Measurements from ENCODE around the gene GIPC2.

The GIPC2 gene

DNA sequence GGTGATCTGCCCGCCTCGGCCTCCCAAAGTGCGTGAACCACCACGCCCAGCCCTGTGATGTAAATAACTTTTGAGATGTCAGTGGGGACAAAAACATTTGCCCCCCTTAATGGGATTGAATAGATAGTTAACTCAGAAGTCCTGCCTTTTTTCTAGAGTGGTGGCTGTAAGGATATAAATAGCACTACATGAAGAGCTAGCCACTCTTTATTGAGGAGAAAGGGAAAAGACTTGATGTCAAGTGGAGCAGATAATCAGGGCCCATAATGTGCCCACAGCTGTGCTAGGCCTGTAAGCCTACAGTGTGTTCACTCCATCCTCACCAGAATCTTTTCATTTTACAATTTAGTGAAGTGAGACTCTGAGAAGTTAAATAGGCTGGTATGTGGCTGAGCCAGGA lies 3.6 kb downstream of the GIPC2 start:
- Histone ChIP-seq H3F3A (ENCODE audit: control insufficient read depth, insufficient read depth) (no peaks in the 10 kb centered on the region), H3K4me1 (ENCODE audit: control insufficient read depth, low read length) (no peaks in the 10 kb centered on the region), H3K36me3 (ENCODE audit: control insufficient read depth, low read length) (no peaks in the 10 kb centered on the region), H3K4me2 (ENCODE audit: low read length) (no peak overlapping the region), H3K4me3 (ENCODE audit: low read length) (no peak overlapping the region), H3K27me3 (ENCODE audit: control insufficient read depth, low read length) (peaks cover 28% of the 10 kb centered on the region), H3K27ac (ENCODE audit: low read depth, low read length) (no peak overlapping the region), H4K20me1 (ENCODE audit: control insufficient read depth, insufficient read depth, low read depth, low read length) (no peaks in the 10 kb centered on the region), H3K9me3 (ENCODE audit: control insufficient read depth, insufficient read depth, low read length) (no peaks in the 10 kb centered on the region), H3K79me2 (ENCODE audit: control insufficient read depth, low read length) (no peaks in the 10 kb centered on the region), H3K9me2 (replicated peaks; ENCODE audit: control insufficient read depth, low read length) (no peaks in the 10 kb centered on the region)
- TF ChIP-seq, protein P1, sequence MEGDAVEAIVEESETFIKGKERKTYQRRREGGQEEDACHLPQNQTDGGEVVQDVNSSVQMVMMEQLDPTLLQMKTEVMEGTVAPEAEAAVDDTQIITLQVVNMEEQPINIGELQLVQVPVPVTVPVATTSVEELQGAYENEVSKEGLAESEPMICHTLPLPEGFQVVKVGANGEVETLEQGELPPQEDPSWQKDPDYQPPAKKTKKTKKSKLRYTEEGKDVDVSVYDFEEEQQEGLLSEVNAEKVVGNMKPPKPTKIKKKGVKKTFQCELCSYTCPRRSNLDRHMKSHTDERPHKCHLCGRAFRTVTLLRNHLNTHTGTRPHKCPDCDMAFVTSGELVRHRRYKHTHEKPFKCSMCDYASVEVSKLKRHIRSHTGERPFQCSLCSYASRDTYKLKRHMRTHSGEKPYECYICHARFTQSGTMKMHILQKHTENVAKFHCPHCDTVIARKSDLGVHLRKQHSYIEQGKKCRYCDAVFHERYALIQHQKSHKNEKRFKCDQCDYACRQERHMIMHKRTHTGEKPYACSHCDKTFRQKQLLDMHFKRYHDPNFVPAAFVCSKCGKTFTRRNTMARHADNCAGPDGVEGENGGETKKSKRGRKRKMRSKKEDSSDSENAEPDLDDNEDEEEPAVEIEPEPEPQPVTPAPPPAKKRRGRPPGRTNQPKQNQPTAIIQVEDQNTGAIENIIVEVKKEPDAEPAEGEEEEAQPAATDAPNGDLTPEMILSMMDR (IDR thresholded peaks at IDR 0.05; ENCODE audit: low read depth, low read length, poor library complexity, severe bottlenecking) = no peak

DNA sequence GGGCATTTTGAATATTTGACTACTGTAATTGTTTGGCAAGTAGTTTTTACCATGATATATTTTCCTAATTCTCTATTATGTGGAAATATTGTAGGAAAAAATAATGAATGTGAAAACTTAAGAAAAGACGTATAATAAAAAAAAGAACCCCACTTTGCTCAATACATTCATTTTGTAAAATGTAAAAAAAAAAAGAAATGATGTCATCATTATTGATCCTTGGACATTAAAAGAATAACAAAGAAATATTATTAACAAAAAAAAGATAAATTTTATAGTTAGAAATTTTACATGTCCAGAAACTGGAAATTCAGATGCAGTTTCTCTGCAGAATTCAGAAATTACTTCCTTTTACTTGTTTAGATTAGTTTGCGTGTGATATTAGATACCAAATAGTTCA lies 5.2 kb downstream of the GIPC2 start:
- H3K9me3 ChIP-seq (ENCODE audit: control insufficient read depth, insufficient read depth, low read length) = no peaks in the 10 kb centered on the region
- H3K4me2 ChIP-seq (ENCODE audit: low read length) = no peak overlapping the region
- H3F3A ChIP-seq (ENCODE audit: control insufficient read depth, insufficient read depth) = no peaks in the 10 kb centered on the region
- H3K4me1 ChIP-seq (ENCODE audit: control insufficient read depth, low read length) = no peaks in the 10 kb centered on the region
- no peak overlapping the region for H3K27ac ChIP-seq (ENCODE audit: low read depth, low read length)
- no peak for TF ChIP-seq EZH2phosphoT487 (IDR thresholded peaks at IDR 0.05; ENCODE audit: borderline replicate concordance, low read length)
- TF ChIP-seq, protein P1 (IDR thresholded peaks at IDR 0.05; ENCODE audit: low read depth, low read length, poor library complexity, severe bottlenecking) = no peak
- H4K20me1 ChIP-seq (ENCODE audit: control insufficient read depth, insufficient read depth, low read depth, low read length) = no peaks in the 10 kb centered on the region
- no peaks in the 10 kb centered on the region for H3K79me2 ChIP-seq (ENCODE audit: control insufficient read depth, low read length)
- no peaks in the 10 kb centered on the region for H3K36me3 ChIP-seq (ENCODE audit: control insufficient read depth, low read length)
- H3K9me2 ChIP-seq (replicated peaks; ENCODE audit: control insufficient read depth, low read length) = no peaks in the 10 kb centered on the region
- H3K27me3 ChIP-seq (ENCODE audit: control insufficient read depth, low read length) = peaks cover 12% of the 10 kb centered on the region
- H3K4me3 ChIP-seq (ENCODE audit: low read length) = no peak overlapping the region

DNA sequence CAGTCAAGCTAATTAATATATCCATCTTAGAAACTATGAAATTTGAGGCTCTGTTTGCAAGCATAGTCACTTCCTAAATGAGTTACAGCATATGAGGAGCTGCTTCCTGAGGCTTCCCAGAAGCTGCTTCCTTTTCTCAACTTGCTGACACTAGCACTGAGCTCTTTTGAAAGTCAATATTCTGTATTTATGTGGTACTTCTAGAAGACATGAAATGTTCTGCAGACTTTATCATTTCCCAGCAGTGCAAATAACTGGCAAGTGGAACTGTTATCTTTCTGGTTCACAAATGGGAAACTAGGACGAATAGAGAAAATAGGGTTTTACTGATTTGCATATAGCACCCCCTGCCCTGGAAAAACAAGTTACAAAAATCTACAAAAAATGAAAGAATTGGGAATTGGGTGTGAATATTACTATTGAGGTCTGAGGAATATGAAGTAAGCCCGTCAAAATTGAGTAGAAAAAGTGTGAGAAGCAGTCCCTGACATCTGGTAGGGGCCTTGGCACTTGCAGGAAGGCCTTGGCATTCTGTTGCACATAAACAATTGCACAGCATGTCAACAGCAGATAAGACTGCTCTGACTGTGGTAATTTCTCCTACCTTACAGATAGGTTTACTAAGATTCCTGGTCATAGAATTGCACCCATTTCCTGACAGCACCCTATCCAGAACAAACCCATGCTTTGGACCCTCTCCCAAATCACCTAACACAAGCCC lies 7.1 kb downstream of the GIPC2 start:
- Histone ChIP-seq H3K4me1 (ENCODE audit: control insufficient read depth, low read length) (no peaks in the 10 kb centered on the region), H4K20me1 (ENCODE audit: control insufficient read depth, insufficient read depth, low read depth, low read length) (no peaks in the 10 kb centered on the region), H3K9me3 (ENCODE audit: control insufficient read depth, insufficient read depth, low read length) (no peaks in the 10 kb centered on the region), H3K27me3 (ENCODE audit: control insufficient read depth, low read length) (no peaks in the 10 kb centered on the region), H3K9me2 (replicated peaks; ENCODE audit: control insufficient read depth, low read length) (no peaks in the 10 kb centered on the region), H3K27ac (ENCODE audit: low read depth, low read length) (no peak overlapping the region), H3K36me3 (ENCODE audit: control insufficient read depth, low read length) (no peaks in the 10 kb centered on the region), H3K79me2 (ENCODE audit: control insufficient read depth, low read length) (no peaks in the 10 kb centered on the region), H3F3A (ENCODE audit: control insufficient read depth, insufficient read depth) (no peaks in the 10 kb centered on the region), H3K4me2 (ENCODE audit: low read length) (no peak overlapping the region), H3K4me3 (ENCODE audit: low read length) (no peak overlapping the region)
- TF ChIP-seq, protein P1 (IDR thresholded peaks at IDR 0.05; ENCODE audit: low read depth, low read length, poor library complexity, severe bottlenecking) = no peak
- no peak for TF ChIP-seq EZH2phosphoT487 (IDR thresholded peaks at IDR 0.05; ENCODE audit: borderline replicate concordance, low read length)
